Subcutaneous adipose tissue (tissue), 4 donors: ENCODE measurements around the gene TGFBR2. TPM values are rescaled to one million over a fixed set of nuclear protein-coding genes. Genes with fewer than 3 reads are reported as not detected.

Experiments used
- CTCF ChIP-seq: fragments of 450-650 bp; IDR thresholded peaks from one replicate; pipeline ENCODE4 v1.5.1; 2016; ENCODE audit warnings: low read depth, mild to moderate bottlenecking, control low read depth, antibody characterized with exemption, moderate library complexity
- total RNA-seq, 4 donors: library from RNA; depleted of rRNA; stranded (reverse); fragments of >200 nt; gene quantifications; one replicate each; pipeline ENCODE4 v1.1.0, GENCODE V29; 2016

Gene TGFBR2
- total RNA-seq, 4 donors from 2014 or later: 237 to 388 (median 287) TPM

DNA sequence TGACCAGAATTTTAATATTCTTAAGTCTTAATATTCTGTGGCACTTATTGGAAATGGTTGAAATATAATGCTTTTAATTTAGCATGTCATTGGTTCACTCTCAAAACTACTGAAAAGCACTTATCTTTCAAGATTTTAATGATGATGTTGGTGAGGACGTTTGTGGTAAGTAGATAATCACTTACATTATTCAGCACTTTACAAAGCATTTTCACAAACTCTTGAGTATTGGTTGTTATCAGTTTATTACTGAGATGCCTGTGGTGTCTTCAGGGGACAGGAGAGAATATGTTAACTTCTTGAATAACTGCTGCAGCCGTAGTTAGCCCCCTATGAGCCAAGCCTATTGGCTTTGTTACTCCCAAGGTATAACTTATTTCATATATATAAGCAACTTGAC, 15.2 kb downstream of the TGFBR2 start:
- TF ChIP-seq CTCF: no peak

- no peak for TF ChIP-seq CTCF
Observed at GRCh38 chr3:30622047-30622545, 15.7 kb downstream of the TGFBR2 start.

- no peak for TF ChIP-seq CTCF
Observed at GRCh38 chr3:30622790-30623189, 16.4 kb downstream of the TGFBR2 start.

DNA sequence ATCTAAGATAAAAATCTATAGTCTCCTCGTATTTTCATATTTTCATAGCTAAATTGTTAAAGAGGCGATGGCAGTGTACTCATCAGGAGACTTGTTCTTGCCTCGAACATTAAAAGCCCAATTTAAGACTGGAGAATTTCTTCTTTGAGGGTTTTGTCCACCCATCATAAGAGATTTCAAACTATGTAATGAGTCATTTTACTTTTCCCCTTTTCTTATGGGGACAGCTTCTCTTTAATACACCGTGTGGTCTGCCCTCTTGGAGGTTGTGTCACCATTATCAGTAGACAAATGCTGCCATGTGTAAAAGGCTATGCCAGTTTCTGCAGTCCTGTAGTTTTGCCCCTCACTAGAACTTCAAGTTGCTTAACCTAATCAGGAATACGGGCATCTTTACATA, 16.9 kb downstream of the TGFBR2 start:
- TF ChIP-seq CTCF: no peak

GRCh38 chr3:30625541-30626438, 19.4 kb downstream of the TGFBR2 start:
- TF ChIP-seq CTCF: no peak

- no peak for TF ChIP-seq CTCF
Observed at GRCh38 chr3:30626443-30627180, 20.2 kb downstream of the TGFBR2 start.

GRCh38 chr3:30628205-30628900, 22.0 kb downstream of the TGFBR2 start:
- no peak for TF ChIP-seq CTCF
